ENCODE measurements around the gene IGFL4.

The IGFL4 gene

DNA sequence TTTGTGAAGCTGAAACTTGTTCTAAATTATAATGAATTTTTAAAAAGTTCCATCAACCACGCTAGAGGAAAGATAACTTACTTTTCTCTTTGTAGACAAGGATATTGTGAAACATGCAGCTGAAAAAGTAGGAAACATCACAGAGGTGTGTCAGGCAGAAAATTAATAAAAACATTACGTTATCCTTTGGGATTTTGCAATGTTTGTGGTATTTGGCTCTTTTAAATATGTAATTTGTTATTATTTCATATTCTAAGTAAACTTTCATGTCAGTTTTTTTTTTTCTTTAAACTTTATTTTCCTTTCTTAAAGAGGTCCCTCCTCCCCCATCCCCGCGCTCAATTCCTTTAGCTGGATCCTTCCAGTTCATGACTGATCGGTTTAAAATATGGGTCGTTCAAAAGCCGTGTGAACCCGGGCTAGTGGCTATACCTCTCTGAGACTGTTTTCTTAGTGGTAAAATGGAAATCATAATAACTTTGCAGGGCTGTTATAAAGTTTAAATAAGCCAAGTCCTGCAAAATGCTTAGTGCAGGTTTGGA is 46.3 kb downstream of the IGFL4 start:
- DNase-seq (ENCODE audit: low spot score): no peak

DNA sequence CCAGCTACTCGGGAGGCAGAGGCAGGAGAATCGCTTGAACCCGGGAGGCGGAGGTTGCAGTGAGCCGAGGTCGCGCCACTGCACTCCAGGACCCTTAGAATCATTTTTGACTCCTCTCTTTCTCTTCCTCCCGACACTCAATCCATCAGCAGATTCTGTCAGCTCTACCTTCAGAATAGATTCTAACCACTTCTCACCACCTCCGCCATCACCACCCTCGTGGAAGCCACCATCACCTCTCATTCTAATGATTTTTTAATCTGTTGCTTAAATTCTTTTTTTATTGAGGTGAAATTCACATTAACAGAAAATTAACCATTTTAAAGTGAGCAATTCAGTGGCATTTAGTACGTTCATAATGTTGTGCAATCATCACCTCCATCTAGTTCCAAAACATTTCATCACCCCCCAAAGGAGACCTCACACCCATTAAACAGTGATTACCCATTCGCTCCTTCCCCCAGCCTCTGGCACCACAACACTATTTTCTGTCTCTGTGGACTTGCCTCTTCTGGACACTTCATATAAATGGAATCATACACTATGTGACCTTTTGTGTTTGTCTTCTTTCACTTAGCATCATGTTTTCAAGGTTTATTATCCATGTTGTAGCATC is 50.6 kb downstream of the IGFL4 start:
- DNase-seq (ENCODE audit: low spot score): no peak
